Astrocyte of the hippocampus (primary cell): ENCODE measurements around the gene HDAC8.
"Not testable (repeated sequence)": the region's sequence is repeated elsewhere in the genome, so short reads cannot be mapped to it uniquely, and the experiment has no call there.

Experiments used
- DNase-seq: peaks from one replicate; pipeline ENCODE4 v3.0.0; 2011; ENCODE audit warnings: low read depth, low spot score

The HDAC8 gene

GRCh38 chrX:72572248-72573157 lies at the start of gene HDAC8:
Gene HDAC8 (minus strand): TSS chrX:72572843. CDS start chrX:72572761, 82 bp downstream.
- peak; percentile 88 for DNase-seq

GRCh38 chrX:72621625-72622485 lies 49.2 kb upstream of the HDAC8 start:
- peak; percentile 14 for DNase-seq

GRCh38 chrX:72621163-72621562 lies 48.5 kb upstream of the HDAC8 start:
- DNase-seq = no peak

GRCh38 chrX:72620550-72621145 lies 48.0 kb upstream of the HDAC8 start:
- DNase-seq = peak; percentile 89

GRCh38 chrX:72609313-72609712 lies 36.7 kb upstream of the HDAC8 start:
- no peak for DNase-seq

DNA sequence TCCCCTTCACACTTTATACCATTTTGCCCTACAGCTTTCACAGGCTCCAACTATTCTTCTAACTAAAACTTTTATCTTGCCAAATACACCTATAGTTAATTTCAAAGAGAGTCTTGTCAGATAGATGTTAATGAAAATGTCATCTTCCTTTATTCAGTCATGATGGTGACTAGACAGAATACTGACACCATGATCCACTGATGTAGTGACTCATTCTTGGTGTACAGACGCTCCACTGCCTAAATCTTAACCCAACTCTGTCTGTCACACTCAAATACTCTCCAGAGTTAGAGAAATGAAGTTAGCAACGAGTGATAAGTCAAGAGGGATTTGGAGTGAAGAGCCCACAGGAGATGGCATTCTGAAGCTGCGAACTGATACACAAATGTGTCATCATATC lies 32.1 kb upstream of the HDAC8 start:
- no peak for DNase-seq

DNA sequence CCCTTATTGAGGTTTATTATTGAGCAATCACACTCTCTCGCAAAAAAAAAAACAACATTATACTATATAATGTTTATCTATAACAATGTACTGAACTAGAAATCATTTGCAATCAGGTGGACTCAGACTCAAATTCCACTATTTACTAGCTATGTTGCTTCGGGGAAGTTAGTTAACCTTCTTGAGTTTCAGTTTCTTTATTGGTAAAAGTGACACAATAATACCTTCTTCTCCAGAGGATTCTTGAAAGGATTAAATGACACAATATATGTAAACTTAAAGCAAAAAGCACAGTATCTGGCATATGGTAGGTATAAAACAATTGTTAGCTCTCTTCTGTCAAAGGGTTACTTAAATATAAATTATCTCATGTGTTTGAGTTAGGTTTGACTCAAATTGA lies 31.5 kb upstream of the HDAC8 start:
- DNase-seq = no peak

GRCh38 chrX:72591038-72591437 lies 18.4 kb upstream of the HDAC8 start:
- DNase-seq = not testable (repeated sequence)

GRCh38 chrX:72584163-72584562 lies 11.5 kb upstream of the HDAC8 start:
- DNase-seq = no peak

DNA sequence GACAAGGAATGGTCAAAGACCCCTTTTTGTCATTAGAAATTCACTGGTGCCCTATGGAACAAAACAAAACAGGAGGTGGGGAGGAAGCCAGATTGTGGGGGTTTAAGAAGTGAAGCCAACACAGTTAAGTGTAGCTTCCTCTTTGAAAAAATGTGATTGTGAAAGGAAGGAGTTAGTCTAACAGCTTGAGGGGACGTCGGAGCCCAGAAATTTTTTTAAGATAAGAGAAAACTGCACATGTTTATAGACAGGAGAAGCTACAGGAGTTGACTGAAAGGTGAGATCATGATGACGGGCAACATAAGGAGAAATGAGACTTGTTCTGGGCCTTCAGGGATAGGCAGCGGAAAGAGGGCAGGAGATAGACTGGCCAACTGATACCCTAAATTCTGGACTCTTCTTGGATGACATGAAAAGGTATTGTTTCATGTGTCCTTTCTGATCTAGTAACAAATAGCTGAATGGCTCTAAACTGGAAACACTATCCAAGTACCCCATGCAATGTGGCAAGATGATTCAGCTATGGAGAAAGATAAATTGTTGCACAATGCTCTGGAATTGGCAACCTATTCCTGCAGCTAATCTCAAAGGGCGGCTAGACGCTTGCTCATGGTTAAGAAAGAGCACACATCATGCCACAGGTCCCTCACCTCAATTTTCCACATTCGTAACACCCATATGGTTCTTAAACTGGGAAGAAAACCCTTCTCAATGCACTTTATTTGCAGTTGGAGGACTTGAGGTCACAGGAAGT lies 3.7 kb upstream of the HDAC8 start:
- DNase-seq = no peak

DNA sequence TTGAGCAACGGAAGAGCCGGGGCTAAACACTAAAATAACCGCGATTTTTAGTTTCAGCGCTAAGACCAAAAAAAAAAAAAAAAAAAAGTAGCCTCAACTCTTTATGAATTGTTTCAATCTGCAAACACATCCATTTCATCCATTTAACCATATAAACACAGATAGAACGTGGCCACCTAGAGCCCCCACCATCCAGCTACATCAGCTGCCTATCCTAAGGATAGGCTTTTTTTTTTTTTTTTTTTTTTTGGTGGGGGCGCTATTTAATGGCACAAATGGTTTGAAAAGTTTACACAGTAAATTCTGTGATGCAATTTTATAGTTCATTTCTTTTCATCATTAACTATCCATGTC lies 492 bp upstream of the HDAC8 start:
- no peak for DNase-seq

DNA sequence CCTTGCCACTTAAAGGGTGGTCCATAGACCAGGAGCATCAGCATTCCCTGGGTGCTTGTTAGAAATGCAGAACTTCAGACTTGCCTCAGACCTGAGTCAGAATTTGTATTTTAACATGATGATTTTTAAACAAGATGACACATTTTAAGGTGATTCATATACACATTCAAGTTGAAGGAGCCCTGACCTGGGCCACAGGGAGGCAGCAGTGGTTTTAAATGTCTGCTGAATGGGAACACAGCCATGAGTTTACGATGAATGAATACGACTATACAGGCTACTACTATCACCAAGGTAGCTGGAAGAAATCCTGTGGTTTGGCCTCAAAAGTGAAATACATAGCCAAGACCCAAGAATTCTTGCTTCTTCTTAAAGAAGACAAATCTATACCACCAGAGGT lies 2.9 kb downstream of the HDAC8 start:
- peak; percentile 73 for DNase-seq

DNA sequence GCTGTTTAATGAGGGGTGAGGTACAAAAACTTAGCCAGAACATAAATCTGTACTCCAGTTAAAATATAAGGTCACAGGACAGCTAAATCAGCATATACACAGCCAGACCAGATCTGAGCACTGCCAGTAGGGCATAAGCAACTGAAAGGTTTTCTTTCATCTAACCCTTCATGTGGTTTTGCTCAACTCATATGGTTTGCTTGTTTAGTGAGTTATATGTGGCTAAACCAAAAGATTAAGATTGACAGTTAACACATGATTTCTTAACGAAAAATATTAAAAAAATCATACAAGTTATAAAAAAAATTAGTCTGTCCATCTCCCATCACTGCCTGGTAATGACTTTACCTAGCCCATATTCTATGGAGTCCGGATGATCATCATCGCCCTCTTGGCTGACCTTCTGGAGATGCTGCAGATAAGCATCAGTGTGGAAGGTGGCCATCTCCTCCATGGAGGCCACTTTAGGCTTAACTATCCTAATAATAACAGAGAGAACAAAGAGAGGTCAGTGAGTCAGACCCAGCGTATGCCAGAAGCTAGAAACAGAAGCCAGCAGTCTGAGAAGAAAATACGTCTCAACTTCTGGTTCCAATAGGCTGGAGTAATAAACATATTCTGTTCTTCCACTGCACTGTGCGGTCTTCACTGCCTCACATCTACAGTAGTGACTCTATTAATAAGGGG lies 4.1 kb downstream of the HDAC8 start:
- peak; percentile 51 for DNase-seq

DNA sequence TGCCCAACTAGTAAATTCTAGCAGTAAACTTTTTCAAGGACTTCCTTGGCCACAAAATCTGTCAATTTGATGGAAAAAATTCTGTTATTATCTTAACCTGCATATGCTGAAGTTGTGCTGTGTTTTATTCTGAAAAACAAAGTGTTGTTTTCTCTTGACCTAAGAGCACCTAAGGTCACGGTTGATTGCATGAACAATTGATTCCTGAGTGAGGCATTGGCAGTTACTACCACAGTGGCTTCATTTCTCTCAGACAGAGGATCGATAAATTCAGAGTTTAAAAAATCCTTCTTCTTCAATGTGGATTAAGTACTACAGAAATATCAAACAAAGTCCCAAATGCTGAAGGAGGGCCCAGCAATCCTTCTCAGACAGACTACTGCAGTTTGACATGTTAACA lies 6.2 kb downstream of the HDAC8 start:
- no peak for DNase-seq

GRCh38 chrX:72559655-72560054 lies 13.0 kb downstream of the HDAC8 start:
- DNase-seq = not testable (repeated sequence)

- DNase-seq = peak; percentile 72
Observed at GRCh38 chrX:72554448-72555140, 18.0 kb downstream of the HDAC8 start.

GRCh38 chrX:72552443-72552842 lies 20.2 kb downstream of the HDAC8 start:
- DNase-seq = not testable (repeated sequence)

- peak; percentile 15 for DNase-seq
Observed at GRCh38 chrX:72545990-72546389, 26.7 kb downstream of the HDAC8 start.

DNA sequence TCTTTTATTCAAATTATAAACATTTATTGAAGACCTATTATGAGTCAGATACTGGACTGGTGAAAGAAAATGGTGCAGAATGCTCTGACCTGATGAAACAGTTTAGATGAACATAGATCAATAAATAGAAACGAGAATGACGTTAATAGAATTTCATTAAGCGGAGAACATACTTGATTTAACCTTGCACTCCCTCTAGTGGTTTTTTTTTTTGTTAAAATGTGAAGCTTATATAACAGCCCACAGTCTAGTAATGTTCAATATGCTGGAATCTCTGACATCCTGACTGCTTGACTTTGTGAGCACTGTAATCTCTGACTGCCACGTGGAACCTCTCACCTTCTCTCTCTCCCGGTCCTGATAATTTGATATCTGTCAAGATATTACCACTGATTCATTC lies 32.3 kb downstream of the HDAC8 start:
- DNase-seq = peak; percentile 20

DNA sequence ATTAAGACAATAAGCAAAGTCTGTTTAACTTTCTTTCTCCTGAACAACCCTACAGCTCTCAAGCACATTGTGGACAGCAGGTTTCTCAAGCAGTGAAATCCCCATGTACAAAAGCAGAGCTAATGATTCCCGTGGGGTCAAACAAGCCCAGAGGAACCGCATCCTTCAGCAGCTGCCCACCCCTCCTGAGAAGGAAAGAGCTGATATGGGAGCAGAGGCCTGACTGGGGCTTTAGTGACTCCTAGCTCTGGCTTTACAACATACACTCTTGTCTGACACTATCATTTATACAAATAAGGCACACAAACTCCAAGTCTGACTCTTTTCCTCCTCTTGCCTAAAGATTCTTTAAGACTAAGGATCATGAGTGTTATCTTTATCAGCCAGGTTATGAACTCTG lies 32.8 kb downstream of the HDAC8 start:
- DNase-seq = no peak
